Neural cell (in vitro differentiated cells): ENCODE data around the gene STAC2. TPM values are rescaled to one million over a fixed set of nuclear protein-coding genes. Genes with fewer than 3 reads are reported as not detected.

Experiments
- H2AFZ ChIP-seq: fragments of 200-600, 300-800 bp; sonication (generic), shearing (Covaris generic); 2 replicates; pipeline ENCODE4 v1.6.0; 2014; ENCODE audit warnings: low read depth, mild to moderate bottlenecking, antibody characterized with exemption, low read length, moderate library complexity
- H3F3A ChIP-seq: fragments of 200-600 bp; shearing (Covaris generic); 2 replicates; pipeline ENCODE4 v1.6.1; 2016; ENCODE audit warnings: mild to moderate bottlenecking, moderate library complexity, mixed read lengths, antibody characterized with exemption, low read length; ENCODE audit not compliant: insufficient read depth, poor library complexity, severe bottlenecking
- H3K27ac ChIP-seq: fragments of 200-600, 300-800 bp; sonication (generic), shearing (Covaris generic); 2 replicates; pipeline ENCODE4 v1.5.1; 2014; ENCODE audit warnings: mild to moderate bottlenecking, low read length, moderate library complexity
- H3K27me3 ChIP-seq: fragments of 300-800, 200-600 bp; sonication (generic), shearing (Covaris generic); 2 replicates; pipeline ENCODE4 v1.6.0; 2014; ENCODE audit warnings: mild to moderate bottlenecking, low read depth, low read length, moderate library complexity; ENCODE audit not compliant: insufficient read depth
- H3K36me3 ChIP-seq: fragments of 300-800, 200-600 bp; sonication (generic), shearing (Covaris generic); 2 replicates; pipeline ENCODE4 v1.5.1; 2014; ENCODE audit warnings: mild to moderate bottlenecking, antibody characterized with exemption, low read length, moderate library complexity; ENCODE audit not compliant: insufficient read depth
- H3K4me2 ChIP-seq: fragments of 300-800, 200-600 bp; sonication (generic), shearing (Covaris generic); 2 replicates; pipeline ENCODE4 v1.6.0; 2014; ENCODE audit warnings: mild to moderate bottlenecking, low read length
- H3K4me3 ChIP-seq: fragments of 300-800, 200-600 bp; sonication (generic), shearing (Covaris generic); 2 replicates; pipeline ENCODE4 v1.5.1; 2014; ENCODE audit warnings: mild to moderate bottlenecking, low read length, moderate library complexity
- H3K79me2 ChIP-seq: fragments of 200-600 bp; shearing (Covaris generic); replicated peaks from 2 replicates; pipeline ENCODE4 v1.6.0; 2014; ENCODE audit warnings: mild to moderate bottlenecking, low read length, moderate library complexity; ENCODE audit not compliant: insufficient read depth
- H3K9ac ChIP-seq: fragments of 300-800, 200-600 bp; sonication (generic), shearing (Covaris generic); 2 replicates; pipeline ENCODE4 v1.6.1; 2016; ENCODE audit warnings: mild to moderate bottlenecking, low read length, mixed read lengths
- H3K9me2 ChIP-seq: fragments of 200-600 bp; shearing (Covaris generic); 2 replicates; pipeline ENCODE4 v1.6.1; 2016; ENCODE audit warnings: mild to moderate bottlenecking, low read length, mixed read lengths; ENCODE audit not compliant: insufficient read depth
- H3K9me3 ChIP-seq: fragments of 200-600, 300-800 bp; sonication (generic), shearing (Covaris generic); 2 replicates; pipeline ENCODE4 v1.6.1; 2016; ENCODE audit warnings: mild to moderate bottlenecking, mixed run types, low read length, moderate library complexity, mixed read lengths
- H4K20me1 ChIP-seq: fragments of 200-600 bp; shearing (Covaris generic); 2 replicates; pipeline ENCODE4 v1.6.1; 2016; ENCODE audit warnings: mild to moderate bottlenecking, mixed run types; ENCODE audit not compliant: insufficient read depth
- CTCF ChIP-seq: fragments of 450-650 bp; IDR thresholded peaks from 2 replicates; pipeline ENCODE4 v1.5.1; 2014; ENCODE audit warnings: antibody characterized with exemption, mild to moderate bottlenecking, moderate library complexity; ENCODE audit not compliant: poor library complexity, severe bottlenecking
- EZH2 ChIP-seq: fragments of 200-600, 300-800 bp; shearing (Covaris generic), sonication (generic); IDR thresholded peaks from 2 replicates; pipeline ENCODE4 v1.6.1; 2014; ENCODE audit warnings: antibody characterized with exemption, low read length, borderline replicate concordance, mild to moderate bottlenecking; ENCODE audit not compliant: insufficient read depth, poor library complexity, severe bottlenecking
- MXI1 ChIP-seq: fragments of 450-650 bp; conservative IDR thresholded peaks from 2 replicates; pipeline ENCODE4 v1.6.1; 2014; ENCODE audit warnings: antibody characterized with exemption, mild to moderate bottlenecking; ENCODE audit not compliant: poor library complexity, severe bottlenecking
- REST ChIP-seq: IDR thresholded peaks from 2 replicates; pipeline ENCODE4 v1.6.1; 2012; ENCODE audit warnings: borderline replicate concordance
- SMC3 ChIP-seq: fragments of 450-650 bp; conservative IDR thresholded peaks from 2 replicates; pipeline ENCODE4 v1.6.1; 2014; ENCODE audit warnings: antibody characterized with exemption, mild to moderate bottlenecking, moderate library complexity; ENCODE audit not compliant: poor library complexity
- polyA plus RNA-seq: library from polyadenylated mRNA; depleted of rRNA; stranded (reverse); fragments of >200 nt; gene quantifications from 2 replicates; pipeline ENCODE4 v1.2.3, GENCODE V29; 2014

The STAC2 gene
- polyA plus RNA-seq, 1 donor from 2014 or later, result not detected

DNA sequence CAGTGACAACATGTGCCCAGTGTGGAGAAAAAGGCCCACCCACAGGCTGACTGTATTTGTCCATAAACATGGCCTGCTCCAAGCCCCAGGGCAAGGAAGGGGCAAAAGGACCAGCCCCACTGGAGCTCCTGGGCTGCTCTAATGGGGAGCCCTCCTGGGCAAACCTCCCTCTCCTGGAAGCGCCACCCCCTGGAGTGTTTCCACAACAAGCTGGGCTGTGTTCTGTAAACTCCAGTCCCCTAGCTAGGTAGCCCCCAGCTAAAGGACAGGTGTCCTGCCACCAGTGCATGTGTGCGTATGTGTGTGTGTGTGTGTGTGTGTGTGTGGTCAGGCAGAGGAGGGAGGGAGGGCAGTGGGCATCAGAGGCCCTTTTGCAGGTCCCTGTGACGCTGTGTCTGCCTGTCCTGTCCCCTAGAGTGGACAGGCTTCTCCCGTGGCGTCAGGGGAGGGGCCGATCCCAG, 11.3 kb upstream of the STAC2 start (continued):
- no peak for TF ChIP-seq REST

DNA sequence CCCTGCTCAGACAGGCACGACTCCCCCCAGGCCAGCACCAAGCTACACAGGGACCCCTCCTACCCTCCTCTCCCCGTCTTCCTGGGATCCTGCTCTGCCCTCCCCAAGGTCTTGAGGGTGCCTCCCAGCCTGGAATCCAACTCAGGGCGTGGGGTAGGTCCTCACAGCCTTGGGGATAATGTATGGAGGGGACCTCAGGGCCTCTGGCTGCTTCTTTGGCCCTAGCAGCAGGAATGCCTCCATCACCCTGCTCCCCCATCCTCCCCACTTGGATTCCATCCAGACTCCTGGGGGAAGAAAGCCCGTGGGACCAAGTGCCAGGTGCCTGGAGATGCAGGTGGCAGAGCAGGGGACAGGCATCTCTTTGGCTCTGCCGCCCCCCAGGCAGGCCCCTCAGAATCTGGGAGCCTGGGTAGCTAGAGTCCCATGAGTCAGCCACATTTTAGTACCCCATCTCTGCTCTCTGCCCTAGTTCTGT, 10.7 kb upstream of the STAC2 start:
- Histone ChIP-seq H3K9ac (no peak overlapping the region), H4K20me1 (no peaks in the 10 kb centered on the region), H3K27ac (no peak overlapping the region), H3K9me2 (no peaks in the 10 kb centered on the region), H3K79me2 (no peaks in the 10 kb centered on the region), H3K4me3 (no peak overlapping the region), H3K9me3 (no peaks in the 10 kb centered on the region), H2AFZ (no peak overlapping the region), H3K4me2 (no peak overlapping the region), H3K27me3 (no peaks in the 10 kb centered on the region), H3F3A (no peaks in the 10 kb centered on the region), H3K36me3 (no peaks in the 10 kb centered on the region)
- TF ChIP-seq REST, result no peak
- no peak for TF ChIP-seq CTCF
- no peak for TF ChIP-seq SMC3
- no peak for TF ChIP-seq MXI1
- TF ChIP-seq EZH2, result no peak
